HepG2 (cell line): Measurements from ENCODE around the gene TXNRD1. TPM values are rescaled to one million over a fixed set of nuclear protein-coding genes. Genes with fewer than 3 reads are reported as not detected.

ENCODE experiments used
- ATAC-seq: fragments of 200-7000 bp; cut with Tn5 transposase; 3 replicates; pipeline ENCODE4 v1.9.1; 2020; ENCODE audit warnings: mild to moderate bottlenecking, moderate library complexity
- BruUV-seq: library from RNA; stranded (reverse); fragments of 400-500 nt; replicated peaks from 2 replicates; lab custom pipeline; 2021; lab: Mats Ljungman, UMichigan
- CTCF ChIA-PET: fragments of 300-600 bp; formaldehyde crosslinking; extraction: SDS; loops from one replicate; lab custom pipeline; 2021; ENCODE audit warnings: low total read pairs, inconsistent platforms, low intra/inter-chr PET ratio; lab: Yijun Ruan, JAX
- POLR2A ChIA-PET: fragments of 350-600 bp; sonication (Branson Sonifier 250); formaldehyde crosslinking; loops from one replicate; lab custom pipeline; 2020; ENCODE audit warnings: antibody characterized with exemption, inconsistent platforms; lab: Yijun Ruan, JAX
- DNase-seq: peaks from one replicate; pipeline ENCODE4 v3.0.0-alpha.2; 2015; ENCODE audit warnings: low spot score
- FAIRE-seq: peaks from 3 replicates; lab custom pipeline; 2011; peaks lifted over from hg19 to GRCh38; lab: Jason Lieb, UNC
- H2AFZ ChIP-seq: one replicate; pipeline ENCODE4 v1.6.1; 2011; ENCODE audit warnings: low read length, inconsistent platforms
- H3K27ac ChIP-seq: fragments of 300-600 bp; 3 replicates; pipeline ENCODE4 v1.8.0; 2011; ENCODE audit warnings: mixed run types, mild to moderate bottlenecking, mixed read lengths, low read length, inconsistent platforms; ENCODE audit not compliant: insufficient read depth; ENCODE audit errors: extremely low read length
- H3K27me3 ChIP-seq, 2 experiments: fragments of 200-600 bp in 1 of 2; 2 replicates in 1 of 2; 3 replicates in 1 of 2; pipeline versions ENCODE4 v1.6.0 to v1.8.0; 2011; ENCODE audit warnings: low read length in 2 of 2, mild to moderate bottlenecking in 2 of 2, moderate library complexity in 2 of 2, inconsistent platforms in 1 of 2; ENCODE audit not compliant: insufficient read depth in 2 of 2, control insufficient read depth in 1 of 2
- H3K36me3 ChIP-seq, 2 experiments: fragments of 200-600 bp in 1 of 2; replicated peaks in 1 of 2; 2 replicates in 1 of 2; 3 replicates in 1 of 2; pipeline versions ENCODE4 v1.5.1 to v1.8.0; 2011; ENCODE audit warnings: low read length in 2 of 2, inconsistent platforms in 1 of 2; ENCODE audit not compliant: insufficient read depth in 2 of 2, control insufficient read depth in 1 of 2
- H3K4me1 ChIP-seq: 2 replicates; pipeline ENCODE4 v1.5.1; 2012; ENCODE audit warnings: low read length, inconsistent platforms; ENCODE audit not compliant: insufficient read depth
- H3K4me2 ChIP-seq: 2 replicates; pipeline ENCODE4 v1.6.0; 2011; ENCODE audit warnings: low read depth, low read length, inconsistent platforms
- H3K4me3 ChIP-seq, 3 experiments: fragments of 200-600 bp in 1 of 3; sonication (generic), shearing (Covaris generic) in 1 of 3; replicated peaks in 1 of 3; 2 replicates each; pipeline ENCODE4 v1.5.1; 2011 to 2016; ENCODE audit warnings: low read length in 3 of 3, inconsistent platforms in 2 of 3, low read depth in 2 of 3, mild to moderate bottlenecking in 2 of 3, control low read depth in 1 of 3, mixed read lengths in 1 of 3; ENCODE audit not compliant: insufficient read depth in 1 of 3
- H3K79me2 ChIP-seq: one replicate; pipeline ENCODE4 v1.6.1; 2011; ENCODE audit warnings: low read length, inconsistent platforms; ENCODE audit not compliant: insufficient read depth
- H3K9ac ChIP-seq: 2 replicates; pipeline ENCODE4 v1.6.0; 2011; ENCODE audit warnings: mild to moderate bottlenecking, low read depth, low read length, inconsistent platforms; ENCODE audit not compliant: insufficient read depth
- H3K9me3 ChIP-seq: 2 replicates; pipeline ENCODE4 v1.5.1; 2012; ENCODE audit warnings: mild to moderate bottlenecking, low read length
- H4K20me1 ChIP-seq: 2 replicates; pipeline ENCODE4 v1.6.0; 2011; ENCODE audit warnings: inconsistent platforms, mild to moderate bottlenecking, low read length, moderate library complexity; ENCODE audit not compliant: insufficient read depth
- CTCF ChIP-seq: sonication (generic); formaldehyde crosslinking; IDR thresholded peaks from 2 replicates; pipeline ENCODE4 v1.5.0; 2020; ENCODE audit warnings: mild to moderate bottlenecking, missing genetic modification reagents, moderate library complexity
- FOXJ3 ChIP-seq: sonication (generic); formaldehyde crosslinking; IDR thresholded peaks from 2 replicates; pipeline ENCODE4 v1.4.0; 2020; ENCODE audit warnings: missing genetic modification reagents, mild to moderate bottlenecking, borderline replicate concordance
- POGZ ChIP-seq: sonication (generic); formaldehyde crosslinking; IDR thresholded peaks from 2 replicates; pipeline ENCODE4 v1.4.0; 2020; ENCODE audit warnings: mild to moderate bottlenecking, missing genetic modification reagents
- POLR2A ChIP-seq, 2 experiments: IDR thresholded peaks; 2 replicates each; pipeline ENCODE4 v1.6.1; 2011; ENCODE audit warnings: low read depth in 2 of 2, low read length in 2 of 2, mild to moderate bottlenecking in 1 of 2, moderate library complexity in 1 of 2; ENCODE audit not compliant: insufficient read depth in 1 of 2
- POLR2G ChIP-seq: fragments of 200-400 bp; formaldehyde crosslinking; IDR thresholded peaks from 2 replicates; pipeline ENCODE4 v1.6.1; 2018; ENCODE audit warnings: mild to moderate bottlenecking, low read depth, low read length, moderate library complexity
- RBFOX2 ChIP-seq: fragments of 200-400 bp; formaldehyde crosslinking; IDR thresholded peaks from 2 replicates; pipeline ENCODE4 v1.6.1; 2017; ENCODE audit warnings: low read depth, mild to moderate bottlenecking, low read length
- TRAFD1 ChIP-seq: sonication (generic); formaldehyde crosslinking; IDR thresholded peaks from 2 replicates; pipeline ENCODE4 v1.5.1; 2020; ENCODE audit warnings: missing genetic modification reagents, mild to moderate bottlenecking, borderline replicate concordance
- WGBS: methylation state at CpG from one replicate; pipeline ENCODE4 v1.1.6; 2017; ENCODE audit warnings: low lambda C conversion rate; 5-methylcytosine and 5-hydroxymethylcytosine counted together
- in situ Hi-C: cut with HindIII; loops from 2 replicates; pipeline ENCODE4 v1.10.0; 2017; ENCODE audit warnings: low pct_unique_long_range_greater_than_20kb; ENCODE audit not compliant: extremely low pct_ligation_motif_present
- intact Hi-C: fragments of 100-400 bp; cut with micrococcal nuclease; formaldehyde crosslinking; loops from one replicate; pipeline ENCODE4 v1.10.0; 2022; ENCODE audit not compliant: unreplicated experiment
- polyA plus RNA-seq, 8 experiments: library from polyadenylated mRNA; depleted of rRNA in 3 of 8; stranded (reverse) in 7 of 8; unstranded in 1 of 8; fragments of >200 nt; fragmentation: Illumina TruSeq in 4 of 8; extraction: Trizol in 4 of 8; gene quantifications; 2 replicates each; pipeline versions ENCODE4 v1.2.1 to v1.2.3, GENCODE V29; 2011 to 2016; ENCODE audit warnings: low read depth in 4 of 8, missing spikeins in 1 of 8, mixed read lengths in 1 of 8; ENCODE audit not compliant: insufficient read depth in 1 of 8
- total RNA-seq, 5 experiments: library from RNA; depleted of rRNA; stranded (reverse); fragments of >200 nt; fragmentation: Illumina TruSeq; extraction: Trizol; gene quantifications; 2 replicates each; pipeline ENCODE4 v1.2.3, GENCODE V29; 2016; ENCODE audit warnings: low read depth in 1 of 5

The TXNRD1 gene
- total and polyA plus RNA-seq, 2 of the 13 experiments (the other 11 are each of a cell fraction or from before 2014, with no cell fraction given): 54.0 to 190 TPM

- TF ChIP-seq CTCF: no peak
- TF ChIP-seq FOXJ3: no peak
- TF ChIP-seq TRAFD1 (CRISPR knock-in tag): no peak
- TF ChIP-seq, all 625 proteins: peak for 0
Observed at GRCh38 chr12:104290855-104291254, 75.3 kb downstream of the TXNRD1 start (continued).

GRCh38 chr12:104291867-104292524, 76.4 kb downstream of the TXNRD1 start:
- no TSS peak for BruUV-seq
- Histone ChIP-seq H3K9ac (no peak overlapping the region), H3K27ac (no peak overlapping the region), H4K20me1 (peaks cover 66% of the 10 kb centered on the region), H3K27me3 (no peaks in the 10 kb centered on the region; a peak in 1 of 5 replicates), H3K9me3 (no peaks in the 10 kb centered on the region), H3K36me3 (peaks cover 3 to 38% of the 10 kb centered on the region in 2 experiments), H3K79me2 (peaks cover 91% of the 10 kb centered on the region), H3K4me1 (peaks cover 56% of the 10 kb centered on the region), H2AFZ (no peak overlapping the region)
- FAIRE-seq (no peak), ATAC-seq (no peak)
- TF ChIP-seq POLR2A (IDR thresholded peaks at IDR 0.05; ENCODE audit: insufficient read depth in 1 of 2, low read depth in 2 of 2, low read length in 2 of 2) (peak in 1 of 2 experiments; percentile 15; a peak in 1 of 4 replicates), POGZ (CRISPR knock-in tag) (no peak), RBFOX2 (0 out of 2 replicates have a peak, but pooled peaks have one; percentile 7), POLR2G (peak; percentile 18; the same call in 1 of the 2 replicates)
- TF ChIP-seq, all 625 proteins: peak for 3
- Histone ChIP-seq H3K4me2 (no peak overlapping the region), H3K4me3 (no peak overlapping the region)
- in situ Hi-C loops: no loop called here
- 84% methylated on average over 5 of the region's 5 CpGs for WGBS
- DNase-seq: no peak
- POLR2A ChIA-PET: interaction anchor here (1.5 kb wide), 1 partner anchor 10 kb away, joined by 5 read pairs; no protein-coding TSS in a partner anchor
- intact Hi-C loops: no loop called here
- CTCF ChIA-PET: no interaction called here
